Neural cell (in vitro differentiated cells): ENCODE measurements around the gene ZDHHC1. TPM values are rescaled to one million over a fixed set of nuclear protein-coding genes. Genes with fewer than 3 reads are reported as not detected.

Experiments used
- H2AFZ ChIP-seq: fragments of 200-600, 300-800 bp; sonication (generic), shearing (Covaris generic); 2 replicates; pipeline ENCODE4 v1.6.0; 2014; ENCODE audit warnings: low read depth, mild to moderate bottlenecking, antibody characterized with exemption, low read length, moderate library complexity
- H3F3A ChIP-seq: fragments of 200-600 bp; shearing (Covaris generic); 2 replicates; pipeline ENCODE4 v1.6.1; 2016; ENCODE audit warnings: mild to moderate bottlenecking, moderate library complexity, mixed read lengths, antibody characterized with exemption, low read length; ENCODE audit not compliant: insufficient read depth, poor library complexity, severe bottlenecking
- H3K27ac ChIP-seq: fragments of 200-600, 300-800 bp; sonication (generic), shearing (Covaris generic); 2 replicates; pipeline ENCODE4 v1.5.1; 2014; ENCODE audit warnings: mild to moderate bottlenecking, low read length, moderate library complexity
- H3K27me3 ChIP-seq: fragments of 300-800, 200-600 bp; sonication (generic), shearing (Covaris generic); 2 replicates; pipeline ENCODE4 v1.6.0; 2014; ENCODE audit warnings: mild to moderate bottlenecking, low read depth, low read length, moderate library complexity; ENCODE audit not compliant: insufficient read depth
- H3K36me3 ChIP-seq: fragments of 300-800, 200-600 bp; sonication (generic), shearing (Covaris generic); 2 replicates; pipeline ENCODE4 v1.5.1; 2014; ENCODE audit warnings: mild to moderate bottlenecking, antibody characterized with exemption, low read length, moderate library complexity; ENCODE audit not compliant: insufficient read depth
- H3K4me2 ChIP-seq: fragments of 300-800, 200-600 bp; sonication (generic), shearing (Covaris generic); 2 replicates; pipeline ENCODE4 v1.6.0; 2014; ENCODE audit warnings: mild to moderate bottlenecking, low read length
- H3K4me3 ChIP-seq: fragments of 300-800, 200-600 bp; sonication (generic), shearing (Covaris generic); 2 replicates; pipeline ENCODE4 v1.5.1; 2014; ENCODE audit warnings: mild to moderate bottlenecking, low read length, moderate library complexity
- H3K79me2 ChIP-seq: fragments of 200-600 bp; shearing (Covaris generic); replicated peaks from 2 replicates; pipeline ENCODE4 v1.6.0; 2014; ENCODE audit warnings: mild to moderate bottlenecking, low read length, moderate library complexity; ENCODE audit not compliant: insufficient read depth
- H3K9ac ChIP-seq: fragments of 300-800, 200-600 bp; sonication (generic), shearing (Covaris generic); 2 replicates; pipeline ENCODE4 v1.6.1; 2016; ENCODE audit warnings: mild to moderate bottlenecking, low read length, mixed read lengths
- H3K9me2 ChIP-seq: fragments of 200-600 bp; shearing (Covaris generic); 2 replicates; pipeline ENCODE4 v1.6.1; 2016; ENCODE audit warnings: mild to moderate bottlenecking, low read length, mixed read lengths; ENCODE audit not compliant: insufficient read depth
- H3K9me3 ChIP-seq: fragments of 200-600, 300-800 bp; sonication (generic), shearing (Covaris generic); 2 replicates; pipeline ENCODE4 v1.6.1; 2016; ENCODE audit warnings: mild to moderate bottlenecking, mixed run types, low read length, moderate library complexity, mixed read lengths
- H4K20me1 ChIP-seq: fragments of 200-600 bp; shearing (Covaris generic); 2 replicates; pipeline ENCODE4 v1.6.1; 2016; ENCODE audit warnings: mild to moderate bottlenecking, mixed run types; ENCODE audit not compliant: insufficient read depth
- CTCF ChIP-seq: fragments of 450-650 bp; IDR thresholded peaks from 2 replicates; pipeline ENCODE4 v1.5.1; 2014; ENCODE audit warnings: antibody characterized with exemption, mild to moderate bottlenecking, moderate library complexity; ENCODE audit not compliant: poor library complexity, severe bottlenecking
- EP300 ChIP-seq: fragments of 450-650 bp; conservative IDR thresholded peaks from 2 replicates; pipeline ENCODE4 v1.6.1; 2014; ENCODE audit warnings: antibody characterized with exemption, mild to moderate bottlenecking, moderate library complexity; ENCODE audit not compliant: poor library complexity, severe bottlenecking
- EZH2 ChIP-seq: fragments of 200-600, 300-800 bp; shearing (Covaris generic), sonication (generic); IDR thresholded peaks from 2 replicates; pipeline ENCODE4 v1.6.1; 2014; ENCODE audit warnings: antibody characterized with exemption, low read length, borderline replicate concordance, mild to moderate bottlenecking; ENCODE audit not compliant: insufficient read depth, poor library complexity, severe bottlenecking
- MXI1 ChIP-seq: fragments of 450-650 bp; conservative IDR thresholded peaks from 2 replicates; pipeline ENCODE4 v1.6.1; 2014; ENCODE audit warnings: antibody characterized with exemption, mild to moderate bottlenecking; ENCODE audit not compliant: poor library complexity, severe bottlenecking
- POLR2AphosphoS5 ChIP-seq: IDR thresholded peaks from 2 replicates; pipeline ENCODE4 v1.6.1; 2012
- RAD21 ChIP-seq: fragments of 450-650 bp; conservative IDR thresholded peaks from 2 replicates; pipeline ENCODE4 v1.6.1; 2014; ENCODE audit warnings: antibody characterized with exemption, mild to moderate bottlenecking, moderate library complexity
- REST ChIP-seq: IDR thresholded peaks from 2 replicates; pipeline ENCODE4 v1.6.1; 2012; ENCODE audit warnings: borderline replicate concordance
- SMC3 ChIP-seq: fragments of 450-650 bp; conservative IDR thresholded peaks from 2 replicates; pipeline ENCODE4 v1.6.1; 2014; ENCODE audit warnings: antibody characterized with exemption, mild to moderate bottlenecking, moderate library complexity; ENCODE audit not compliant: poor library complexity
- TAF1 ChIP-seq: IDR thresholded peaks from 2 replicates; pipeline ENCODE4 v1.6.1; 2012; ENCODE audit warnings: low read depth
- polyA plus RNA-seq: library from polyadenylated mRNA; depleted of rRNA; stranded (reverse); fragments of >200 nt; gene quantifications from 2 replicates; pipeline ENCODE4 v1.2.3, GENCODE V29; 2014

Gene ZDHHC1
- polyA plus RNA-seq, 1 donor from 2014 or later = 1.7 TPM

DNA sequence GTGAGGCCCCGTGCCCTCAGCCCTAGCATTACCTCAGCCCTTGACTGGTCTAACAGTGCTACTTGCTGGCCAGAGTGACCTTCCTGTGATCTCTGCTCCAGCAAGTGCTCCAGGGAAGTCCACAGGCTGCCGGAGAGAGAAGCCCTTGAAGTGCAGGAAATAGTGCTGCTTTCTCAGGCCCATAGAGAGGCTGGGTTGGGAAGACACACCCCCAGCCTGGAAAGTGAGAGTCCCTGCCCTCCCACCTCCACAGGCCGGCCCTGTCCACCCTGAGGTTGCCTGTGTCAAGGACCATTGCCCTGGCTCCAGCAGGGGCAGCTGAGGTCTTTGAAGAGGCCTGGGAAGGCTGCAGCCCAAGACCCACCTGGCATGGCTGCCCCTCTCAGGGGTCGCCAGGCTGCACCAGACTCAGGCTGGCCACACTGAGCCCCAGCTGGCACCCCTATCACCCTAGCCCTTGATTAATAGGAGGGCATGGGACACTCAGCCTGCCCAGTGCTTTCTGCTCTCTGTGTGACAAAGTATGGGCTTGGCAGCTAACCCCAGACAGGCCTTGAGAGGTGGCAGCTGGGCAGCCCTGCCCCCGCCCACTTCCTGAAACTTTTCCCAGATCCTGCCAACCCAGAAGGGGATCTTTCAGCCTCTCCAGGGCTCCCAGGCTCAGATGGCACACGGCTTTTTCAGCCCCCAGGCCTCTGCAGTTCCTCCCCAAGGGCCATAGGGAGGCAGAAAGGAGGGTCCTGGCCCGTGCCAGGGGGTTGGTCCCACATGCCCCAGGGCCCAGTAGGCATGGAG is 43.0 kb upstream of the ZDHHC1 start:
- Histone ChIP-seq H3K36me3 (no peaks in the 10 kb centered on the region), H3K4me3 (no peak overlapping the region), H3K9ac (no peak overlapping the region), H3K27me3 (no peaks in the 10 kb centered on the region), H3K9me3 (no peaks in the 10 kb centered on the region), H3K9me2 (no peaks in the 10 kb centered on the region), H2AFZ (no peak overlapping the region), H3K4me2 (no peak overlapping the region), H3K79me2 (no peaks in the 10 kb centered on the region), H4K20me1 (no peaks in the 10 kb centered on the region), H3F3A (no peaks in the 10 kb centered on the region), H3K27ac (no peak overlapping the region)
- TF ChIP-seq RAD21 (no peak), REST (no peak), CTCF (no peak), TAF1 (no peak), POLR2AphosphoS5 (no peak), MXI1 (no peak), EZH2 (no peak), SMC3 (no peak), EP300 (no peak)

DNA sequence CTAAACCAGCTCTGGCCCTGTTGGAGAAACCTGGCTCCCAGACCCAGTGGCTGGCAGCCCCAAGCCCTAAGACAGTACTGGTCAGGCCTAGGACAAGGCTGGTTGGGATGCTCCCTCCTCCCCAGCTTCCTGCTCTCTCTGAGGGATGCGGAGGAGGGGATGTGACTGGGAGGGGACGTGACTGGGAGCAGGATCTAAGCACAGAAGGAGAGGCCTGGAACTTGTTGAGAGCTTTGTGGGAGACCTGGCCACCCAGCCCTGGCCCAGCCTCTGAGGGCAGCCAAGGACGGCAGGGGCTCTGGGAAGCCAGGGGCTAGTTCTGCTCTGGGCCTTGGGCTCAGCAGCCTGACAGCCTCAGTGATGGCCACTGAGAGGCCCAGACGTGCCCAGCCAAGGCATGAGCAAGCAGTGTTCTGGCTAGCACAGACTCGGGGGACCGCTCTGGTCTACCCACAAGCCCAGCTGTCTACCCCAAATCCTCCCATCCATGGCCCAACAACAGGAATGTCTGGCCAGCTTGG is 41.9 kb upstream of the ZDHHC1 start:
- Histone ChIP-seq H3K9ac (no peak overlapping the region), H3K27ac (no peak overlapping the region), H4K20me1 (no peaks in the 10 kb centered on the region), H3K4me3 (no peak overlapping the region), H3K36me3 (no peaks in the 10 kb centered on the region), H3K79me2 (no peaks in the 10 kb centered on the region), H3F3A (no peaks in the 10 kb centered on the region), H3K4me2 (no peak overlapping the region), H2AFZ (no peak overlapping the region), H3K9me2 (no peaks in the 10 kb centered on the region), H3K9me3 (no peaks in the 10 kb centered on the region), H3K27me3 (no peaks in the 10 kb centered on the region)
- TF ChIP-seq RAD21 = no peak
